Ovary (tissue), 3 donors: ENCODE measurements around the gene CDK9.

Experiments
- CTCF ChIP-seq, 3 donors: fragments of 450-650 bp in 2 of 3; fragments of 200-600 bp in 1 of 3; IDR thresholded peaks; one replicate each; pipeline versions ENCODE4 v1.5.1 to v1.8.0; 2016 to 2022; ENCODE audit warnings: antibody characterized with exemption in 3 of 3, mild to moderate bottlenecking in 1 of 3
- POLR2A ChIP-seq: fragments of 450-650 bp; IDR thresholded peaks from one replicate; pipeline ENCODE4 v1.6.1; 2017; ENCODE audit warnings: antibody characterized with exemption, mild to moderate bottlenecking, moderate library complexity
- donor health status: DM: no; HTN: no; CAD: no.

- TF ChIP-seq CTCF (IDR thresholded peaks at IDR 0.05) = no peak
- TF ChIP-seq POLR2A = no peak
Measured at GRCh38 chr9:127815512-127816361, 29.9 kb downstream of the CDK9 start.
